GM06990 (cell line): Measurements from ENCODE around the gene TREM2.

Experiments used
- DNase-seq: peaks from one replicate; pipeline ENCODE4 v3.0.0-alpha.2; 2011; ENCODE audit not compliant: insufficient read length; ENCODE audit errors: extremely low read depth
- H3K27me3 ChIP-seq: replicated peaks from 2 replicates; pipeline ENCODE4 v1.6.0; 2011; ENCODE audit warnings: low read length; ENCODE audit not compliant: control insufficient read depth, insufficient read depth
- H3K36me3 ChIP-seq: 2 replicates; pipeline ENCODE4 v1.5.1; 2011; ENCODE audit warnings: low read length; ENCODE audit not compliant: control insufficient read depth, insufficient read depth
- H3K4me3 ChIP-seq: replicated peaks from 2 replicates; pipeline ENCODE4 v1.5.1; 2011; ENCODE audit warnings: low read depth, mild to moderate bottlenecking, control low read depth, low read length
- CTCF ChIP-seq: IDR thresholded peaks from 2 replicates; pipeline ENCODE4 v1.5.1; 2011; ENCODE audit warnings: low read length, control low read depth, mild to moderate bottlenecking, inconsistent platforms; ENCODE audit not compliant: insufficient read depth, poor library complexity, severe bottlenecking

The TREM2 gene

GRCh38 chr6:41179163-41179562, 16.2 kb upstream of the TREM2 start:
- no peak for TF ChIP-seq CTCF
- no peaks in the 10 kb centered on the region for H3K27me3 ChIP-seq

GRCh38 chr6:41177695-41178094, 14.8 kb upstream of the TREM2 start:
- Histone ChIP-seq H3K4me3 (no peak overlapping the region), H3K36me3 (no peaks in the 10 kb centered on the region), H3K27me3 (no peaks in the 10 kb centered on the region)
- TF ChIP-seq CTCF = no peak
- DNase-seq = no peak

More at GRCh38 chr6:41179163-41179562, 16.2 kb upstream of the TREM2 start:
- Histone ChIP-seq H3K4me3 (no peak overlapping the region), H3K36me3 (no peaks in the 10 kb centered on the region)
- DNase-seq = no peak

- Histone ChIP-seq H3K4me3 (no peak overlapping the region), H3K36me3 (no peaks in the 10 kb centered on the region), H3K27me3 (no peaks in the 10 kb centered on the region)
- DNase-seq = no peak
- no peak for TF ChIP-seq CTCF
Measured at GRCh38 chr6:41177287-41177686, 14.4 kb upstream of the TREM2 start.

GRCh38 chr6:41176189-41176588, 13.3 kb upstream of the TREM2 start:
- H3K27me3 ChIP-seq = no peaks in the 10 kb centered on the region
- DNase-seq = no peak

GRCh38 chr6:41175084-41175483, 12.2 kb upstream of the TREM2 start:
- TF ChIP-seq CTCF = no peak
- no peak overlapping the region for H3K4me3 ChIP-seq
- no peak for DNase-seq

More at GRCh38 chr6:41176189-41176588, 13.3 kb upstream of the TREM2 start:
- no peak for TF ChIP-seq CTCF
- Histone ChIP-seq H3K4me3 (no peak overlapping the region), H3K36me3 (no peaks in the 10 kb centered on the region)

GRCh38 chr6:41174610-41175009, 11.7 kb upstream of the TREM2 start:
- no peaks in the 10 kb centered on the region for H3K27me3 ChIP-seq
- TF ChIP-seq CTCF = no peak
- no peak for DNase-seq
- no peak overlapping the region for H3K4me3 ChIP-seq
- H3K36me3 ChIP-seq = no peaks in the 10 kb centered on the region

More at GRCh38 chr6:41175084-41175483, 12.2 kb upstream of the TREM2 start:
- H3K27me3 ChIP-seq = no peaks in the 10 kb centered on the region
- no peaks in the 10 kb centered on the region for H3K36me3 ChIP-seq
